SK-MEL-5 (cell line): ENCODE data around the gene EID1. TPM values are rescaled to one million over a fixed set of nuclear protein-coding genes. Genes with fewer than 3 reads are reported as not detected.
A peak's percentile ranks its signal among the peaks of the same experiment; 100 is the strongest.

ENCODE experiments used
- DNase-seq: peaks from one replicate; pipeline ENCODE4 v3.0.0-alpha.2; 2016; ENCODE audit warnings: low read depth, low spot score
- in situ Hi-C: cut with HindIII; loops from 2 replicates; pipeline ENCODE4 v1.10.0; 2016; ENCODE audit warnings: low sequenced_read_pairs, high pct_unique_total_duplicates, low pct_unique_long_range_greater_than_20kb
- total RNA-seq: library from RNA; depleted of rRNA; stranded (reverse); fragments of >200 nt; shearing (Covaris generic); gene quantifications from 2 replicates; pipeline ENCODE4 v1.2.3, GENCODE V29; 2014

The EID1 gene
- total RNA-seq, 1 experiment from 2014 or later, result 171 TPM

- DNase-seq, result no peak
- in situ Hi-C loops, result no loop called here
Observed at GRCh38 chr15:48865370-48866079, 12.4 kb upstream of the EID1 start.

GRCh38 chr15:48866141-48866563 lies 11.8 kb upstream of the EID1 start:
- in situ Hi-C loops, result no loop called here
- no peak for DNase-seq

DNA sequence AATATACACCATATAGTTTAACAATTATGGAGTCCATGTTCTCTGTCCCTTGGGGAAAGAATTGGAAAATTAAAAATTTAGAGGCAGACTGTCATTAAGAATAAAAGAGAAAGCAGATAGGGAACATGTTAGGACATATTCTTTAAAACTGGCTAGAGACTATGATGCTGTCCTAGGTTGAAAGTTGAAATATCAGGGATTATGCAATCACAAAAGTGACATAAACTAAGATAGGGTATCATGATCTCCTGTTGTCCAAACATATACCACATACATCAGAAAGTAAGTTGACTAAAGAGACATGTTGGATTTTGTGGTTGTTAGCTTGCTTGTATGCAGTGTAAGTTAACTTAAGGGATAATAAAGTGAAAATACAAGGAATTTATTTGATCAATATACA lies 9.9 kb upstream of the EID1 start:
- no peak for DNase-seq
- in situ Hi-C loops, result no loop called here

DNA sequence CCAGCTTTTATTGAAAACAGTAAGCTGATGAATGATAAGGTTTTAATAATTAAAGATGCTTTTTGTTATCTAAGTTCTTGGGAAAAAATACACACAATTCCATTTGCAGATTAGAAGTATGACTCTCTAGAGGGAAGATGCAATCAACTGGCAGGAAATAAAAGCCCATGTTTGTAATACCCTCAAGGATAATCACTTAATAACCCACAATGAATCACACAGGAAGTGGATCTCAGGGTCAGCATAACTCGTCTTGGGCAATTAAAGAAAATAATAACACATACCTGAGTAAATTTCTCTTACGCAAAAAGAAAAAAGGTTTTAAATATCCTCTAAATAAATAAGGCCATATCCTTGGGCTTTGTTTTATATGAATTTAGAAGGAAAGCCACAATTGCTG lies 9.4 kb upstream of the EID1 start:
- peak; percentile 37 for DNase-seq
- in situ Hi-C loops, result no loop called here

DNA sequence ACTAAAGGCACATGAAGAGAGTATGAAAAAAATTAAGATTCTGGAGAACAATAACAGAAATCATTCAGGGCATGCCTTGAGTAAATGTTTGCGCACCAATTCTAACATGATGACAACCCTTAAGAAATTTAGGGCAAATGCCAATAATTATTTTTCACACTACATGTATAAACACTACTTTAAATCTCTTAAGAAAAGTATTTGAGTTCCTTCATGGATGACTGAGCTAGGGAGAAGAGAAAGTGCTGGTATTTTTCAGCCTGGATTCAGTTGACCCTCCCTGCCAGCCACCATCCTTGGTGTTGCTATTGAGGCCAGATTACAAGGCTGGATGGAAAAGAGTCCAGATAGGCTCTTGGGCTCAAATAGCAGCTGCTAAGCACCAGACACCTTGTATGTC lies 8.0 kb upstream of the EID1 start:
- in situ Hi-C loops, result loop anchor here (10.0 kb wide), 1 partner anchor 75 kb away; no protein-coding TSS in a partner anchor
- DNase-seq, result no peak

- in situ Hi-C loops, result loop anchor here (10.0 kb wide), 1 partner anchor 73 kb away; no protein-coding TSS in a partner anchor
- no peak for DNase-seq
Observed at GRCh38 chr15:48871542-48871941, 6.4 kb upstream of the EID1 start.

DNA sequence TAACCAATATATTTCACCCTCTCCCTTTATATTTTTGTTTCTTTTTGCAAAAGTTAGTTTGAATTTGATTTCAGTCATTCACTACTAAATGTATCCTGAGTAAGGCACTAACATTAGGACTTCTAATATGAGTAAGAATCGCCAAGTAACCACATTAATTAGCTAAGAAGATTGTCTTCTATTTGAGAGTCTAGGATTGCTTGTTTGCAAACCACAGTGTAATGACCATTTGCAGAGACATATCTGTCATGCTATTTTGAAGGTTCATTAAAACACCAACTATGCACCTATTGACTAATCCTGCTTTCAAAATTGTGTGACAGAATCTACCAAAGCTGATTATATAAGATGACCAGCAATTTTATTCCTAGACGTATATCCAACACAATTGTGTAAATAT lies 5.3 kb upstream of the EID1 start:
- no peak for DNase-seq
- in situ Hi-C loops, result loop anchor here (10.0 kb wide), 1 partner anchor 72 kb away; no protein-coding TSS in a partner anchor

- in situ Hi-C loops, result loop anchor here (10.0 kb wide), 1 partner anchor 69 kb away; no protein-coding TSS in a partner anchor
- DNase-seq, result no peak
Observed at GRCh38 chr15:48875241-48875960, 2.5 kb upstream of the EID1 start.

GRCh38 chr15:48876057-48876456 lies 1.9 kb upstream of the EID1 start:
- in situ Hi-C loops, result loop anchor here (10.0 kb wide), 1 partner anchor 69 kb away; no protein-coding TSS in a partner anchor
- DNase-seq, result no peak

DNA sequence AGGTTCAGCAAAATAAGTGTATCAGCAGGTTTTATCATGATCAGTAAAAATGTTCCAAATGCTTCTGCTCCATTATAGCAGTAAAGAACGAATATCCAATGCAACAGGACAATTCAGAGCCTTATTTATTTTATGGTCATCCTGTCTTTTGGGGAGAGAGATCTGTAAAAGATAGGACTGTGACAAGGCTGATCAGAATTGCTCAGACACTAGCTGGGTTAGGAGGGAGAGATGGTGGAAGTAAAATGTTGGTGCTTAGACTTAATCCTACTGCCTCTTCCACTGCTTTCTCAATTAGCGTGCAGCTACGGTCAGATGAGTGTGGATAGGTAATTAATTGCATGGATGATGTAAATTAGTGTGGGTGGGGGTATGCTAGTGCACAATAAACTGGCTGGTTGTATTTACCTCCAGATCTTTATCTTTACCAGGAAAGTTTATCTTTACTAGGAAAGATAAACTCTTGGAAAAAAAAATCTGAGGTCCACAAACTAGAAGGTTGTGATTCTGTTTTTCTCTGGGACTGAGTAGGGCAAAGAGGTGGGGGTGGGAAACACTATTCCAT lies 2.2 kb downstream of the EID1 start:
- DNase-seq, result no peak
- in situ Hi-C loops, result no loop called here

DNA sequence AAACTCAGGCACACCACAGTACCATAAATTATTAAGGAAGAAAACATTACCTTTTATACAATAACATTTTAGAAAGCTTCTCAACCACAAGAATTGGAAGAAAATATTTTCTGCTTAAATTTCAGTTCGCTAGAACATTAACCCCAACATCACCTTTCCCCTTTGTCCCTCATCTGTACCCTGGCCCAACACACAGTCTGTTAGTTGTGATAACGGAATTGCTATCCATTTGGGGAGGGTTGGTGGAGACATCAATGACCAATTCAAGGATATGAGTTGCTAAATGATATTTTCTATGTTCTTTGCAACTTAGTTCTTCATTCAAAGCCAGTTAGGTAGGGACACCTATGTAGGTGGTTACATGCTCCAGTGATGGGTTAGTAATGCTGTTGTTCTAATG lies 5.8 kb downstream of the EID1 start:
- no peak for DNase-seq
- in situ Hi-C loops, result no loop called here

GRCh38 chr15:48887144-48887543 lies 9.2 kb downstream of the EID1 start:
- in situ Hi-C loops, result no loop called here
- DNase-seq, result no peak

- in situ Hi-C loops, result no loop called here
Observed at GRCh38 chr15:48888191-48888590, 10.3 kb downstream of the EID1 start.

DNA sequence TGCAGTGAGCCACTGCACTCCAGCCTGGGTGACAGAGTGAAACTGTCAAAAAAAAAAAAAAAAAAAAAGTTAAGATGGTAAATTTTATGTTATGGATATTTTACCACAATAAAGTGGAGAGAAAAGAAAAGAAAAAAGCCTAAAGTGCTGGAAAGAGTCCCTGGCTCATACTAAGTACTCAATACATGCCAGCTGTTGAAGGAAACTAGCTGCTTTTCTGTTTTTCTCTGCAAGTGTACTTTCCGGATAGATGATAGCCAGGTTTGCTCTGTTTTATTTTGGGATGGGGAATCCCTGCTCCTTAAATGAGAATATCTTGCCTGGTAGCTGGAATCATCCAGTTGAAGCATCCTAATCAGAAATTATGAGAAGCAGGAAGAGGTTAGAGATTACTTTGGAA lies 10.9 kb downstream of the EID1 start:
- in situ Hi-C loops, result no loop called here

More at GRCh38 chr15:48888191-48888590, 10.3 kb downstream of the EID1 start:
- no peak for DNase-seq

DNA sequence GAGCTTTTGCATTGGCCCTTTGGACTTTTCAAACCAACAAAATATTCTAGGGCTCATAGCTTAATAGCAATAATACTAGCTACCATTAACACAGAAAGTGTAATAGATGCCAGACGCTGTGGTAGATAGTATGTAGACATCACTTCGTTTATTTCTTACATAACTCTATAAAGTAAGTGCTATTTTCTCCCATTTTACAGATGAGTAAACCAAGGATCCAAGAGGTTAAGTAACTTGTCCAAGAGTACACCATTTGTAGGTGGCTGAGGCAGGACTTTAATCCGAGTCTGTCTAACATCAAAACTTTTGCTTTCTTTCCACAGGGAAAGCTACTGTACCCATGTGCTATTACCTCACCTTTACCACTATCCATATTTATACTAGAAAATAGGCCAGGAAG lies 12.0 kb downstream of the EID1 start:
- DNase-seq, result no peak
- in situ Hi-C loops, result no loop called here

More for the DNA sequence above, 10.9 kb downstream of the EID1 start:
- no peak for DNase-seq

GRCh38 chr15:48890375-48890972 lies 12.5 kb downstream of the EID1 start:
- in situ Hi-C loops, result no loop called here
- peak; percentile 33 for DNase-seq

DNA sequence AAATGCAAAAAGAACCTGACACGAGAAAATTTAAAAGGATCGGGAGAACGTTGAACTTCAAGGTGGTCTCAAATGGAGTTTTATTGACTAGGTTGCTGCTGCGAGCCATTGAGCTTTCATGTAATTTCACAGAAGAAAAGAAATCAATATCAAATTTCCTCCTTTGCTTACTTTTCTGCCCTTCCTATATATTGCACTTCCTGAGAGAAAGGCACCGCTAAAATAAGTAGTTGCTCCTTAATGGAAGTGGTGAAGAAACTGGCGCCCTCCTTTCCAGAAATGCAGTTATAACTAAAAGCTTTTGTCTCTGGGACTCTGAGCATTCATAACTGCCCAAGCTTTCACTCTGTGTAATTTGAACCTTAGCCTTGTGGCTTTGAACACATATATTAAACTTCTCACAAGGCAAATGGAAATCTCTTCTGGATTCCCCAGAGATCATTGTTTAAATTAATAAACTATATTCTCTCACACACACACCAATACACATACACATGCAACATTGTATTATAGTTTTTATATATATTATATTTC lies 13.4 kb downstream of the EID1 start:
- in situ Hi-C loops, result no loop called here
- peak; percentile 66 for DNase-seq

- in situ Hi-C loops, result no loop called here
- no peak for DNase-seq
Observed at GRCh38 chr15:48893311-48893710, 15.4 kb downstream of the EID1 start.
